Activated CD4-positive, alpha-beta memory T cell treated with anti-CD3 and anti-CD28 coated beads, Interleukin-2, amount 10 ng/mL, durations not matched to agents 7 days and 5 days (primary cell): ENCODE measurements around the gene KERA. TPM values are rescaled to one million over a fixed set of nuclear protein-coding genes. Genes with fewer than 3 reads are reported as not detected.

Source experiments
- CTCF ChIA-PET: fragments of 350-600 bp; sonication (Branson Sonifier 250); formaldehyde crosslinking; loops from one replicate; lab custom pipeline; 2021; ENCODE audit warnings: antibody characterized with exemption, inconsistent platforms; lab: Charles Lee
- POLR2A ChIA-PET: fragments of 350-600 bp; sonication (Branson Sonifier 250); formaldehyde crosslinking; loops from one replicate; lab custom pipeline; 2021; ENCODE audit warnings: antibody characterized with exemption; lab: Charles Lee
- DNase-seq: peaks from one replicate; pipeline ENCODE4 v3.0.0-alpha.2; 2020
- H3K27ac Mint-ChIP-seq: one replicate; pipeline ENCODE4 v1.8.0; 2021; ENCODE audit warnings: mild to moderate bottlenecking, mixed read lengths
- H3K27me3 Mint-ChIP-seq: one replicate; pipeline ENCODE4 v1.8.0; 2021; ENCODE audit warnings: mixed read lengths
- H3K36me3 Mint-ChIP-seq: one replicate; pipeline ENCODE4 v1.8.0; 2021; ENCODE audit warnings: low read depth, mixed read lengths
- H3K4me1 Mint-ChIP-seq: one replicate; pipeline ENCODE4 v1.8.0; 2021; ENCODE audit warnings: mixed read lengths
- H3K4me3 Mint-ChIP-seq: one replicate; pipeline ENCODE4 v1.8.0; 2021; ENCODE audit warnings: mild to moderate bottlenecking, mixed read lengths
- H3K9me3 Mint-ChIP-seq: one replicate; pipeline ENCODE4 v1.8.0; 2021; ENCODE audit warnings: mixed read lengths
- total RNA-seq, 2 experiments: library from RNA; stranded (reverse); gene quantifications; one replicate each; pipeline ENCODE4 v1.2.3, GENCODE V29; 2021

The KERA gene, protein sequence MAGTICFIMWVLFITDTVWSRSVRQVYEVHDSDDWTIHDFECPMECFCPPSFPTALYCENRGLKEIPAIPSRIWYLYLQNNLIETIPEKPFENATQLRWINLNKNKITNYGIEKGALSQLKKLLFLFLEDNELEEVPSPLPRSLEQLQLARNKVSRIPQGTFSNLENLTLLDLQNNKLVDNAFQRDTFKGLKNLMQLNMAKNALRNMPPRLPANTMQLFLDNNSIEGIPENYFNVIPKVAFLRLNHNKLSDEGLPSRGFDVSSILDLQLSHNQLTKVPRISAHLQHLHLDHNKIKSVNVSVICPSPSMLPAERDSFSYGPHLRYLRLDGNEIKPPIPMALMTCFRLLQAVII
- not detected for total RNA-seq

DNA sequence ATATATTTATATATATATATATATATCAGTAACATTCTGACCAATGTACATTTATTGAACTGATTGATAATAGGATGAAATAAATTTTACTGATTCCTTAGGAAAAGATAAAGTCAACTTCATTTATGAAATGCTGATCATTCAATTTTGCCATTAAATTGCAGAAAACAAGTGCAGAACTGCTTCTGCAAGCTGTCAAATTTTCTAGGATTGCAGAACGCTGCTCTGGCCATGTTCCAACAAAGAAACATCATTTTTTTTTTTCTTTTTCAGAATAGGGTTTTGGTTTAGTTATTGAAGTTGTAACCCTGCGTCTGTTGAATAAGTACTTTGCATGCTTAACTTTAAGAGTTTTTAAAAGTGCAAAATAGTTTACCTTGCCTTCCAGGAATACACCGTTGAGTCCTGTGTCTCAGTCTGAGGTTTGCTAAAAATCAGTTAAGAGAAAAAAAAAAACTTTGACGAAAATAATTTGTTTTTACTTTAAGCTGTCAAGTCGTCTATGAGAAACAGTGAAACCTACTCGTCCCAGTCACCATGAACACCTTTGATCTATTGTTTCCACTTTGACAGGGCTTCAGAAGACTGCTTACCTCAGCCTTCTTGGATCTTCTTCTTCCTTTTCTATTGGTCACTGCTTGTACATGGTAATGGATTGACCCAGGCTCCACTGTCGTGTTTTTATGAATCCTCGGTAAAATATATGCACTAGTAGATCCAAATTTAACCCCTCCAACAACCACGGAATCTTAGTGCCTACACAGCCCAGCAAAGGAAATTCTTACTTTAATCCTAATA, at the start of gene KERA:
Gene KERA, minus strand, starts transcription at position 657 of the 798 bp plus-strand sequence. CDS start 1,743 bp downstream, outside the sequence.
- POLR2A ChIA-PET = no interaction called here
- DNase-seq = no peak
- no peaks in the 10 kb centered on the region for H3K4me1 Mint-ChIP-seq
- H3K36me3 Mint-ChIP-seq = no peaks in the 10 kb centered on the region
- H3K27ac Mint-ChIP-seq = no peak within 1 kb of the TSS
- H3K4me3 Mint-ChIP-seq = no peak within 1 kb of the TSS
- CTCF ChIA-PET = interaction anchor here (0.7 kb wide), 1 partner anchor 860 kb away, joined by 3 read pairs; no protein-coding TSS in a partner anchor
- H3K27me3 Mint-ChIP-seq = no peaks in the 10 kb centered on the region
- no peaks in the 10 kb centered on the region for H3K9me3 Mint-ChIP-seq

DNA sequence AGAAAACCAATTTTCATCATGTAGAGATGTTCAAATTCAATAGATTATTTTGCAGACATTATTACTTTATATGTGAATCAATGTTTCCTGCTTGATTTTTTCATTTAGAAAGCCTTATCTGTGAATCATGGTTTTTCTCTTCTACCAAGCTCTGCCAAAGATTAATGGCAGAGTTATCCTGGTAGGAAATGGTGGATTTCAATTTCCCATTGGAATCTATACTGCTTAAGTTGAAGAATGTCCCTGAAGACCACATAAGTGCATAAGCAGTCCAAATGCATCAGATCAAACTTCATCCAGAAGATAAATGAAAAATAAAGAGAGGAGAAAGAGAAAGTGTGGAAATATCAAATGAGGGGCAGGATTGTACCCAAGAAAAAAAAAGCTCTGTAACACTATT, 48.5 kb upstream of the KERA start:
- no peak overlapping the region for H3K27ac Mint-ChIP-seq
- no peaks in the 10 kb centered on the region for H3K36me3 Mint-ChIP-seq
- DNase-seq = no peak
- no peaks in the 10 kb centered on the region for H3K4me1 Mint-ChIP-seq
- H3K9me3 Mint-ChIP-seq = no peaks in the 10 kb centered on the region
- ChIA-PET CTCF (interaction anchor here (1.0 kb wide), 1 partner anchor 128 kb away, joined by 3 read pairs; no protein-coding TSS in a partner anchor), POLR2A (no interaction called here)
- H3K27me3 Mint-ChIP-seq = no peaks in the 10 kb centered on the region
- no peak overlapping the region for H3K4me3 Mint-ChIP-seq

DNA sequence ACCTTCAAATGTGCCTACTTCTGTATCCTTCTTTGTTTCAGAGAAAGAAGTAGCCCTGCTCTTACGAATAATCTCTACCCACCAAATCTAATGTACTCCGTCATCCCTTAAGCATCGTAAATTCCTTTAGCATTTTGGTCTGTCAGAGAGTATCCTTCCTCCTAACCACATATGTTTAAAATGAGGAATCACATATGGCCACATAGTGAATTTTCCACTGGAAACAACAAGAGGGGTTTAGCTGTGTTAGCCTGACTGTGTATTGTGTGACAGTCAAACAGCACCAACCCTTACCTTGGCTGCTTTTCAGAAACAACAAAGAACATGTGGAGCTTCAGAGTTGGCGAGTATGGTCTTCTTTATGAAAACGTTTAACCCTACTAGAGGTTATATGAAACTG, 48.0 kb upstream of the KERA start:
- POLR2A ChIA-PET = no interaction called here
- CTCF ChIA-PET = interaction anchor here (1.0 kb wide), 1 partner anchor 127 kb away, joined by 3 read pairs; no protein-coding TSS in a partner anchor
- H3K4me3 Mint-ChIP-seq = no peak overlapping the region

DNA sequence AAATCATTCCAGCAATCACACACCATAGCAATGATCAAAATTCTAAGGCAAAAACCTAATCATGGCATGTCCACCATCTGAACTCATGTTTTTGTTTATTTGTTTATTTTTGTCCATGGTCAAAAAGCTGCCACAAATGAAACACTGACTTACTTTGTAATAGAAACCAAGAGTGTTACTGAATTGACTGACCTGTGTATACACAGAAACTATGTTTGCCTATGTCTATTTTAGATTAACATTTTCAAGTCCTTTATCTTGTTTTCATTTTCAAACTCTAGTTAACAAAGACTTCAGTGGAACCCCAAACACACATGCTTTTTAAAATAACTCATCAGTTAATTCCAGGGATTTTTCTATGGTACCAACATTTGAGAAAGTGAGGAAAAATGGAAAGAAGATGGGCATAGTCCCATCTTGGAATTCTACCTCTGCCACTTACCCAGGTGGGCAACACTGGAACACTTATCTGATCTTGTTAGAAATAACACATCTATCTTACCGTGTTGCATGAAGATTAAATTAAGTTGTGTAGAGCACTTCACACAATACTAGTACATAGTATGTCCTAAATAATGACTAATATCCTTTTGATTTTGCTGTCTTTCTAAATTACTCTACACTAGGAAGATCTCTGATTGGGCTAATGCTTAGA, 47.1 kb upstream of the KERA start:
- ChIA-PET POLR2A (no interaction called here), CTCF (no interaction called here)
- Mint-ChIP-seq H3K27me3 (no peaks in the 10 kb centered on the region), H3K4me1 (no peaks in the 10 kb centered on the region), H3K36me3 (no peaks in the 10 kb centered on the region), H3K9me3 (no peaks in the 10 kb centered on the region), H3K27ac (no peak overlapping the region), H3K4me3 (no peak overlapping the region)
- DNase-seq = no peak

More for the DNA sequence above, 48.0 kb upstream of the KERA start:
- no peak for DNase-seq
- Mint-ChIP-seq H3K36me3 (no peaks in the 10 kb centered on the region), H3K27ac (no peak overlapping the region), H3K9me3 (no peaks in the 10 kb centered on the region), H3K27me3 (no peaks in the 10 kb centered on the region), H3K4me1 (no peaks in the 10 kb centered on the region)

DNA sequence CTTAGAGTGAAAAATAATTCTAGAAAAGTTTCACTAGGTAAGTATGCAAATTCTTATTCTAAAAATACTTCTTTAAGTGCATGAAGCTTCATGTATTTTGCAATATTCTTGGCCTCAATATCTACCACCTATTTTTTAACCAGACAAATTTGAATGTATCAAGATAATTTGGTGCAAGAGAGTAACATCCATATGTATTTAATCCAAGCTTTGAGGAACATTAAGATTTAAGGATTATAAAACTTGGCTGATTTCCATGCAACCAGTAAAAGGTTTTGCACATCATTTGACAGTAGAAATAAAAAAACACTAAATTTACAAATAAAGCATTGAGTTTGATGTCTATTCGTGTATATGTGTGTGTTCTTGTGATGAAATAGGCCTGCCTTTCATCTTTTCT, 45.8 kb upstream of the KERA start:
- H3K27me3 Mint-ChIP-seq = no peaks in the 10 kb centered on the region
- POLR2A ChIA-PET = no interaction called here
- DNase-seq = no peak
- H3K9me3 Mint-ChIP-seq = no peaks in the 10 kb centered on the region
- H3K4me3 Mint-ChIP-seq = no peak overlapping the region
- no peaks in the 10 kb centered on the region for H3K36me3 Mint-ChIP-seq
- no peaks in the 10 kb centered on the region for H3K4me1 Mint-ChIP-seq
- CTCF ChIA-PET = no interaction called here
- no peak overlapping the region for H3K27ac Mint-ChIP-seq

DNA sequence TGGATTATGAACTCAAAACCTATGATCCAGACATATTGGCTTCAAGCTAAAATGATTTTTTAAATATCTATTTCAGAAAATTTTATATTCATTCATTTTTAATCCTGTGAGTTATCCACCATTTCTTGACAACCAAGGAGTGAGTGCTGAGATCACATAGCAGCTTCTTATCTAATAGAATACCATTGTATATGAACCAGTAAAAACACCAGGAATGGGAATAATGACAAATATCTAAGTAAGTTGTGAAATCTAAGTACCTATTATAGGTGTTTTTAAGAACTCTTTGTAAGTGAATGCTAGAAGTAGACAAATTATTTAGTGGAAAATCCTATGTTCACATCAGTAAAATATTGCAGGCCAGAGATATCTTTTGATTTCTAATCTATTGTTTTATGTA, 45.3 kb upstream of the KERA start:
- no peak overlapping the region for H3K27ac Mint-ChIP-seq
- H3K27me3 Mint-ChIP-seq = no peaks in the 10 kb centered on the region
- no peaks in the 10 kb centered on the region for H3K9me3 Mint-ChIP-seq
- no peak overlapping the region for H3K4me3 Mint-ChIP-seq
- DNase-seq = no peak
- ChIA-PET POLR2A (no interaction called here), CTCF (no interaction called here)
- no peaks in the 10 kb centered on the region for H3K36me3 Mint-ChIP-seq
- H3K4me1 Mint-ChIP-seq = no peaks in the 10 kb centered on the region

DNA sequence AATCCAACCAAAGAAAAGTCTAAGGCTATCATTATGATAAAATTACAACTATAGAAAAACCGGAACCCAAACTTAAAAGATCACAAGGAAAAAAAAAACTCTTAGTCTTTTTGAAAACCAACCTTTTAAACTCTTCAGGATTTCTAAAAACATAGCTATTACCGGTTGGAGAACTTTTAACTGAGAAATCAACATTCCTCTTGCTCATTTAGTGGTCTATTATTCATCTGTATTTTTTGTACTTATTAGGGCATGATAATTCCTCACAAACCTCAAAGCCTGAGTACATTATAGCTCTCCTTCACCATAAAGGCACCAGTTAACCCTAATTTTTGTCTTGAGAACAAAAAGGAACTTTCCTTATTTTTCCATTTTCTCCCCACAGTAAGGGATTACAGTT, 43.1 kb upstream of the KERA start:
- H3K4me3 Mint-ChIP-seq = no peak overlapping the region
- no peak for DNase-seq
- no peaks in the 10 kb centered on the region for H3K9me3 Mint-ChIP-seq
- no peaks in the 10 kb centered on the region for H3K4me1 Mint-ChIP-seq
- no peak overlapping the region for H3K27ac Mint-ChIP-seq
- H3K27me3 Mint-ChIP-seq = no peaks in the 10 kb centered on the region
- CTCF ChIA-PET = no interaction called here
- no peaks in the 10 kb centered on the region for H3K36me3 Mint-ChIP-seq
- POLR2A ChIA-PET = no interaction called here

DNA sequence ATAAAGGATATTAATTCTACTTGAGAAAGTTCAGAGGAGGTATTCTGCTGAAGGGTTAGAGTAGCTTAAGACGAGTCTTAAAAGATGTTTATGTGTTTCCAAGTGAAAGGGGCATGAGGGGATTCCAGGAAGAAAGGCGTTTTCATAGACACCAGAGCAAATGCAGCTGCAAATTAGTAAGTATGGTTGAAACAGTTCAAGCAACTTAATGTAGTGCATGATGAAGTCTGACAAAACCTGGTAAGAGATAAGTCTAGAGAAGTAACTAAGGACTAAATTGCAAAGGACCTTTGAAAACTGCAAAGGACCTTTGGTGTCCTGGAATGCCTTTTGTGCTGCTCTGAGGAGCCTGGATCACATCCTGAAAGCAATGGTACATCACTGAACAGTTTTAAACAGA, 42.0 kb upstream of the KERA start:
- POLR2A ChIA-PET = no interaction called here
- H3K27me3 Mint-ChIP-seq = no peaks in the 10 kb centered on the region
- CTCF ChIA-PET = interaction anchor here (1.8 kb wide), 1 partner anchor 9 kb away, joined by 6 read pairs; no protein-coding TSS in a partner anchor
- H3K27ac Mint-ChIP-seq = no peak overlapping the region
- H3K4me1 Mint-ChIP-seq = no peaks in the 10 kb centered on the region
- H3K4me3 Mint-ChIP-seq = no peak overlapping the region
- DNase-seq = no peak
- H3K9me3 Mint-ChIP-seq = no peaks in the 10 kb centered on the region
- H3K36me3 Mint-ChIP-seq = no peaks in the 10 kb centered on the region

DNA sequence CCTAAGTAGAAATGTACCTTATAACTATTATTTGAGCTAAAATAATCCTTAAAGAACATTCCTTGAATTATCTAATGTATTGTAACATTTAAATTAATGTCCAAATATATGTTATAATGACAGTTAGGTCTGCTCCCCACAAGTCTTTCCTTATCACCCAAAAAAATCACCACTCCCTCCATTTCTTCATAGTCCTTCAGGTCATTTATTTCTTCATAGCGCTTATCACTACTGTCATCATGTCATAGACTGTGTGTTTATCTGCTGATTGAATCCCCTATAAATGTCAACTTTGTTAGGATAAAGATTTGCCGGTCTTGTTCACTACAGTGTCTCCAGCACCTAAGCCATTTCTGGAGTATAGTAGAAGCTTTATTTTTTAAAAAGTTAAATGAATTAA, 41.5 kb upstream of the KERA start:
- Mint-ChIP-seq H3K9me3 (no peaks in the 10 kb centered on the region), H3K36me3 (no peaks in the 10 kb centered on the region), H3K4me1 (no peaks in the 10 kb centered on the region), H3K4me3 (no peak overlapping the region), H3K27ac (no peak overlapping the region), H3K27me3 (no peaks in the 10 kb centered on the region)
- no peak for DNase-seq
- CTCF ChIA-PET = interaction anchor here (1.8 kb wide), 1 partner anchor 9 kb away, joined by 6 read pairs; no protein-coding TSS in a partner anchor
- POLR2A ChIA-PET = no interaction called here

DNA sequence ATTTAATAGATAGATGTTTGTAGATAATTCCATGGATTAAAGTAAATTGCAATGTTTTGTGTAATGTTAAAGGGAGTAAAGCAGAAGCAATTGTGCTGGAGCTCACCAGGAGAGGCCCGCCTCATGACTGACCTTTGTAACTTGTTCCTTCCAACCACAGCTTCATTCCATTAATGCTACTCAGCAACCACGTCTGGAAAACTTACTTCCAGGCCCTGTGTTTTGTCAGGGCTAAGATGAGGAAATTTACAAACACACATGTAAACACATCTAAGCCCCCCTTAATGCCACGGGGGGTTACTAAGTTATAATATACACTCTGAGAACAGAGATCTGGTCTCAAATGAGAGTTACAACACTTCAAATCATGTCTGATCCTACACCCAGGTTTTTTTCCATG, 41.1 kb upstream of the KERA start:
- H3K4me1 Mint-ChIP-seq = no peaks in the 10 kb centered on the region
- no peak overlapping the region for H3K27ac Mint-ChIP-seq
- ChIA-PET POLR2A (no interaction called here), CTCF (interaction anchor here (1.8 kb wide), 1 partner anchor 10 kb away, joined by 6 read pairs; no protein-coding TSS in a partner anchor)
- no peak overlapping the region for H3K4me3 Mint-ChIP-seq
- no peaks in the 10 kb centered on the region for H3K27me3 Mint-ChIP-seq
- H3K36me3 Mint-ChIP-seq = no peaks in the 10 kb centered on the region
- no peak for DNase-seq
- no peaks in the 10 kb centered on the region for H3K9me3 Mint-ChIP-seq

DNA sequence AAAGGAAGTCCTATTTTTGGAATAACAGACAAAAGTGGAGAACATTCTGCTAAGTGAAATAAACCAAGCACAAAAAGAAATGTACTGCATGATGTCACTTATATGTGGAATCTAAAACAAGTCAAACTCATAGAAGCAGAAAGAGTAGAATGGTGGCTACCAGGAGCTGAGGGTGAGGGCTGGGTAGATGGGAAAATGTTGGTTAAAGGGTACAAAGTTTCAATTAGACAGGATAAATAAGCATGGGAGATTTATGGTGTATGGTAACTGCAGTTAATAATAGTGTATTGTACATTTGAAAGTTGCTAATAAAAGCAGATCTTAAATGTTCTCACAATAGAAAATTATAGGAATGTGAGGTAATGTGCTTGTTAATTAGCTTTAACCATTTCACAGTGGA, 40.6 kb upstream of the KERA start:
- no peaks in the 10 kb centered on the region for H3K4me1 Mint-ChIP-seq
- H3K36me3 Mint-ChIP-seq = no peaks in the 10 kb centered on the region
- H3K27me3 Mint-ChIP-seq = no peaks in the 10 kb centered on the region
- no peak overlapping the region for H3K27ac Mint-ChIP-seq
- CTCF ChIA-PET = interaction anchor here (0.6 to 1.8 kb wide), 2 partner anchors 10 to 12 kb away, joined by 3 to 6 read pairs; no protein-coding TSS in a partner anchor
- POLR2A ChIA-PET = no interaction called here
- H3K9me3 Mint-ChIP-seq = no peaks in the 10 kb centered on the region
- no peak overlapping the region for H3K4me3 Mint-ChIP-seq
- DNase-seq = no peak

DNA sequence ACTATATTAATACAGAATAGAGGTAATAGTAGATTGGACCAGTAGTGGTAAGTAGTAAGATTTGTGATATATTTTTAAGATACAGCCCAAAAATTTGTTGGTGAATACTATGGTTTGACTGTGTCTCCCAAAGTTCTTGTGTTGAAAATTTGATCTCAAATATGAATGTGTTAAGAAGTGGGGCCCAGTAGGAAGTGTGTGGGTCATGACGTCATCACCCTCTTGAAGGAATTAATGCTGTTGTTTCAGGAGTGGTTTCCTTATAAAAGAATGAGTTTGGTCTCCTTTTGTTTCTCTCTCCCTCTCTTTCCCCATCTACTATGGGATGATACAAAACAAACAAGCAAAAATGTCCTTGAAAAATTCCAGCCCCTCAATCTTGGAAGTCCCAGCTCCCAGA, 37.1 kb upstream of the KERA start:
- no peak overlapping the region for H3K4me3 Mint-ChIP-seq
- ChIA-PET POLR2A (no interaction called here), CTCF (no interaction called here)
- no peaks in the 10 kb centered on the region for H3K9me3 Mint-ChIP-seq
- H3K36me3 Mint-ChIP-seq = no peaks in the 10 kb centered on the region
- no peaks in the 10 kb centered on the region for H3K4me1 Mint-ChIP-seq
- no peaks in the 10 kb centered on the region for H3K27me3 Mint-ChIP-seq
- DNase-seq = no peak
- H3K27ac Mint-ChIP-seq = no peak overlapping the region
